ENCODE results near the gene VOPP1.

- TF ChIP-seq CTCF (IDR thresholded peaks at IDR 0.05; ENCODE audit: extremely low read depth in 1 of 2, insufficient read depth in 1 of 2, low read depth in 1 of 2, low read length in 2 of 2) (no peak), EZH2 (IDR thresholded peaks at IDR 0.05; ENCODE audit: borderline replicate concordance, low read depth, low read length, severe bottlenecking) (no peak), POLR2A (IDR thresholded peaks at IDR 0.05; ENCODE audit: low read depth, low read length) (no peak), JUN (IDR thresholded peaks at IDR 0.05; ENCODE audit: borderline replicate concordance, insufficient read depth, insufficient read length, low read depth) (no peak), POLR2AphosphoS5 (IDR thresholded peaks at IDR 0.05; ENCODE audit: insufficient read depth, low read depth, low read length) (no peak), MYC (IDR thresholded peaks at IDR 0.05; ENCODE audit: low read depth, low read length) (no peak), FOS (IDR thresholded peaks at IDR 0.05; ENCODE audit: borderline replicate concordance, insufficient read depth, low read length) (no peak), MAX (IDR thresholded peaks at IDR 0.05; ENCODE audit: insufficient read depth, insufficient read length) (no peak)
These were observed 17.1 kb downstream of the VOPP1 start for GRCh38 chr7:55555160-55555559.
